Right cardiac atrium (tissue), 5 donors: ENCODE results near the gene CAPN13. TPM values are rescaled to one million over a fixed set of nuclear protein-coding genes. Genes with fewer than 3 reads are reported as not detected.

ENCODE experiments used
- ATAC-seq, 2 donors: fragments of 200-7000 bp; cut with Tn5 transposase; one replicate each; pipeline versions ENCODE4 v1.8.0 to v1.9.1; 2020; ENCODE audit warnings: moderate library complexity in 2 of 2, mild to moderate bottlenecking in 1 of 2
- DNase-seq, 3 donors: peaks; one replicate each; pipeline ENCODE4 v3.0.0-alpha.2; 2020
- H3K27ac ChIP-seq: one replicate; pipeline ENCODE4 v1.5.1; 2013; ENCODE audit warnings: mild to moderate bottlenecking, low read length, control low read depth, moderate library complexity
- H3K27me3 ChIP-seq: one replicate; pipeline ENCODE4 v1.6.1; 2013; ENCODE audit not compliant: control insufficient read depth, insufficient read depth
- H3K4me1 ChIP-seq: one replicate; pipeline ENCODE4 v1.6.1; 2013; ENCODE audit warnings: low read length; ENCODE audit not compliant: control insufficient read depth, insufficient read depth
- H3K4me3 ChIP-seq: one replicate; pipeline ENCODE4 v1.5.1; 2013; ENCODE audit warnings: low read length, control low read depth
- H3K9me3 ChIP-seq: one replicate; pipeline ENCODE4 v1.6.1; 2013; ENCODE audit warnings: low read length; ENCODE audit not compliant: control insufficient read depth
- WGBS: extraction: QIAGEN DNeasy Blood & Tissue Kit; methylation state at CpG from one replicate; pipeline ENCODE4 v1.1.7; 2013; 5-methylcytosine and 5-hydroxymethylcytosine counted together
- intact Hi-C, 4 donors: fragments of 100-400 bp; cut with DNase I; formaldehyde crosslinking; loops; one replicate each; pipeline versions ENCODE4 v1.11.0 to v1.14.0; 2022 to 2023
- polyA plus RNA-seq: library from polyadenylated mRNA; stranded (reverse); fragments of 200-250 nt; gene quantifications from one replicate; pipeline ENCODE4 v1.2.3, GENCODE V29; 2013
- total RNA-seq, 4 donors: library from RNA; stranded (reverse); fragmentation: NEBNext Ultra II Directional; extraction: Animal tissue kit (Norgen Biotek cat#: 25700); gene quantifications; one replicate each; pipeline ENCODE4 v1.2.1, GENCODE V29; 2021
- donor health status: healthy with polysubstance abuse.
- donor health status: DM: no; HTN: yes; CAD: no.
- donor health status: DM: no; HTN: no; CAD: no.
- donor health status: DM: no; HTN: yes; CAD: no; lungs with severe emphysema.
- donor health status: DM: yes; HTN: yes; CAD: no.

CAPN13 gene
- total and polyA plus RNA-seq, 5 donors: not detected

GRCh38 chr2:30786923-30787685 lies 20.1 kb downstream of the CAPN13 start:
- intact Hi-C loops: no loop called here
- Histone ChIP-seq H3K27me3 (no peaks in the 10 kb centered on the region), H3K27ac (no peak overlapping the region), H3K9me3 (no peaks in the 10 kb centered on the region), H3K4me3 (no peak overlapping the region), H3K4me1 (no peaks in the 10 kb centered on the region)
- ATAC-seq (no peak), DNase-seq (no peak)
- 86% methylated on average over 12 of the region's 12 CpGs for WGBS

- DNase-seq (no peak), ATAC-seq (no peak)
- 87% methylated on average over 3 of the region's 3 CpGs for WGBS
- H3K4me1 ChIP-seq: no peaks in the 10 kb centered on the region
- intact Hi-C loops: no loop called here
- no peaks in the 10 kb centered on the region for H3K9me3 ChIP-seq
- H3K27ac ChIP-seq: no peak overlapping the region
- H3K4me3 ChIP-seq: no peak overlapping the region
- no peaks in the 10 kb centered on the region for H3K27me3 ChIP-seq
These were observed 22.6 kb downstream of the CAPN13 start for GRCh38 chr2:30784682-30785081.

- Histone ChIP-seq H3K4me1 (no peaks in the 10 kb centered on the region), H3K9me3 (no peaks in the 10 kb centered on the region), H3K27me3 (no peaks in the 10 kb centered on the region), H3K27ac (no peak overlapping the region), H3K4me3 (no peak overlapping the region)
- intact Hi-C loops: no loop called here
- no peak for DNase-seq
- ATAC-seq: no peak
- WGBS: 61% methylated on average over 7 of the region's 7 CpGs
These were observed 25.2 kb downstream of the CAPN13 start for GRCh38 chr2:30781961-30782533.

GRCh38 chr2:30781451-30781850 lies 25.8 kb downstream of the CAPN13 start:
- H3K27ac ChIP-seq: no peak overlapping the region

GRCh38 chr2:30780776-30781330 lies 26.4 kb downstream of the CAPN13 start:
- intact Hi-C loops: no loop called here

More at GRCh38 chr2:30781451-30781850, 25.8 kb downstream of the CAPN13 start:
- Histone ChIP-seq H3K9me3 (no peaks in the 10 kb centered on the region), H3K27me3 (no peaks in the 10 kb centered on the region), H3K4me3 (no peak overlapping the region), H3K4me1 (no peaks in the 10 kb centered on the region)
- 49% methylated on average over 1 of the region's 1 CpG for WGBS
- no peak for ATAC-seq
- DNase-seq: no peak
- intact Hi-C loops: no loop called here

GRCh38 chr2:30778611-30779010 lies 28.6 kb downstream of the CAPN13 start:
- H3K27ac ChIP-seq: no peak overlapping the region
- 94% methylated on average over 11 of the region's 11 CpGs for WGBS
- ATAC-seq (no peak), DNase-seq (no peak)
- no peaks in the 10 kb centered on the region for H3K27me3 ChIP-seq
- H3K4me3 ChIP-seq: no peak overlapping the region
- no peaks in the 10 kb centered on the region for H3K4me1 ChIP-seq
- intact Hi-C loops: no loop called here
- no peaks in the 10 kb centered on the region for H3K9me3 ChIP-seq

More at GRCh38 chr2:30780776-30781330, 26.4 kb downstream of the CAPN13 start:
- no peak for DNase-seq
- Histone ChIP-seq H3K27me3 (no peaks in the 10 kb centered on the region), H3K9me3 (no peaks in the 10 kb centered on the region), H3K4me1 (no peaks in the 10 kb centered on the region), H3K27ac (no peak overlapping the region), H3K4me3 (no peak overlapping the region)
- ATAC-seq: no peak
- WGBS: 82% methylated on average over 5 of the region's 5 CpGs

GRCh38 chr2:30777661-30778505 lies 29.4 kb downstream of the CAPN13 start:
- H3K27ac ChIP-seq: no peak overlapping the region
- no peaks in the 10 kb centered on the region for H3K9me3 ChIP-seq
- ATAC-seq: no peak
- intact Hi-C loops: no loop called here
- 86% methylated on average over 12 of the region's 12 CpGs for WGBS
- no peak for DNase-seq
- no peaks in the 10 kb centered on the region for H3K4me1 ChIP-seq
- H3K27me3 ChIP-seq: no peaks in the 10 kb centered on the region
- H3K4me3 ChIP-seq: no peak overlapping the region

GRCh38 chr2:30776831-30777635 lies 30.2 kb downstream of the CAPN13 start:
- H3K27ac ChIP-seq: no peak overlapping the region
- intact Hi-C loops: no loop called here
- H3K4me1 ChIP-seq: no peaks in the 10 kb centered on the region
- H3K4me3 ChIP-seq: no peak overlapping the region
- no peaks in the 10 kb centered on the region for H3K9me3 ChIP-seq
- WGBS: 60% methylated on average over 9 of the region's 9 CpGs
- ATAC-seq: no peak
- H3K27me3 ChIP-seq: no peaks in the 10 kb centered on the region
- DNase-seq: no peak

- no peak for ATAC-seq
- WGBS: 40% methylated on average over 7 of the region's 7 CpGs
- Histone ChIP-seq H3K27ac (no peak overlapping the region), H3K4me3 (no peak overlapping the region), H3K9me3 (no peaks in the 10 kb centered on the region), H3K27me3 (no peaks in the 10 kb centered on the region), H3K4me1 (no peaks in the 10 kb centered on the region)
- intact Hi-C loops: no loop called here
- no peak for DNase-seq
These were observed 31.4 kb downstream of the CAPN13 start for GRCh38 chr2:30775833-30776232.

GRCh38 chr2:30772021-30772705 lies 35.1 kb downstream of the CAPN13 start:
- Histone ChIP-seq H3K4me1 (no peaks in the 10 kb centered on the region), H3K4me3 (no peak overlapping the region), H3K27me3 (no peaks in the 10 kb centered on the region), H3K27ac (no peak overlapping the region), H3K9me3 (no peaks in the 10 kb centered on the region)
- ATAC-seq: no peak
- intact Hi-C loops: no loop called here
- 94% methylated on average over 3 of the region's 3 CpGs for WGBS
- DNase-seq: no peak
